Inflammatory macrophage treated with lipopolysaccharide for 4 hours (primary cell): Measurements from ENCODE around the gene ZNF280B.
A peak's percentile ranks its signal among the peaks of the same experiment; 100 is the strongest.
"Not testable (repeated sequence)": the region's sequence is repeated elsewhere in the genome, so short reads cannot be mapped to it uniquely, and the experiment has no call there.

Source experiments
- DNase-seq: peaks from one replicate; pipeline ENCODE4 v3.0.0-alpha.2; 2020

The ZNF280B gene

DNA sequence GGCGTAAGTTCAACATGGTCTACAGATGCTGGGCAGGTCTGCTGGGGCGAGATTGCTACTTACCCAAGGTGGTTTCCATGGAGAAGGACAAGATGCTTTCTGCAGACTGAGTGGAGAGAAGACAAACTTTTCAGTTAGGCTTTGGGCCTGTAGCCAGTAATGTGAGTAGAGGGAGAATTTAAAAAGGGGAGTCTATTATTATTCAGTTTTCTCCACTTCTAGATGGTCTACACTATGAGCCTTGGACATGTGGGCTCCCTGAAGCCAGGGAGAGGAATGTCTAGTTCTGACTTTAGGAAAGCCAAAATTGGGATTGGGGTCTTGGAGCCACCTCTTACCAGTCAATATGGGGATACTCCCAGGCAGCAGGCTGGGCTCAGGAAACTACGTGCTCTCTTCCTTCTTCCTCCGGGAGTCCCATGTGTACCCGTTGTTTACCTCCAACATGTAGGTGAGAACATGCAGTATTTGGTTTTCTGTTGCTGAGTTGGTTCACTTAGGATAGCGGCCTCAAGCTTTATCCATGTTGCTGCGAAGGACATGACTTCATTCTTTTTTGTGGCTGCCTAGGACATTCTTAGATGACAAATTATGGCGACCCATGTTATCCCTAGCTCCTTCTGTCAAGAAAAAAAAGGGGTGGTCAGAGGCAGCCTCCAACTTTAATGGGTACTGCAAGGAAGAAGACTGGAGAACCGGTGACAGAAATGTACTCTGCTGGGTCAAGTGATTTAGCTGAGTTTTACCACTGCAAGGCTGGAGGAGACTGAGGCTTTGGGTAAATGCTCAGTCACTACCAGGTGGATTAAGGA lies 26.3 kb upstream of the ZNF280B start:
- no peak for DNase-seq

DNA sequence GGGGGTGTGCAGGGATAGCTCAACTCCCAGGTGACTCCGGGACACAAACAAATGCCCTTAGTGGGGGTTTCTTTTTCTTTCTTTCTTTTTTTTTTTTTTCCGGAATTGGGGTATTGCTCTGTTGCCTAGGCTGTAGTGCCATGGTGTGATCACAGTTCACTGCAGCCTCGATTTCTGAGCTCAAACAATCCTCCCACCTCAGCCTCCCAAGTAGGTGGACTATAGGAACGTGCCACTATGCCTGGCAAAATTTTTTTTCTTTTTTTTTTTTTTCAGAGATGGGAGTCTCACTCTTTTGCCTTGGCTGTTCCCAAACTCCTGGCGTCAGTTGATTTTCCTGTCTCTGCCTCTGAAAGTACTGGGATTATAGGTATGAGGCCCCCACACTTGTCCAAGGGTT lies 25.3 kb upstream of the ZNF280B start:
- DNase-seq, result no peak

DNA sequence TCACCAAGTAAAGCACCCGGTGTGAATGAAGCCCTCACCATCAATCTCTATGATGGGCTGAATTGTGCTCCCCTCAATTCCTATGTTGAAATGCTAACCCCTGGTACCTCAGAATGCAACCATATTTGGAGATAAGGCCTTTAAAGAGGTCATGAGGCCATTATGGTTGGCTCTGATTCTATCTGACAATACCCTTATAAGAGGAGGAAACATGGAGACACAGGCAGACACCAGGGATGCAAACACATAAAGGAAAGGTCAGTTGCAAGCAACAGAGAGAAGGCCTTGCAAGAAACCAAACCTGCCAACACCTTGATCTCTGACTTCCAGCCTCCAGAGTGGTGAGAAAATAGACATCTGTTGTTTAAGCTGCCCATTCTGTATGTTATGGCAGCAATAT lies 24.9 kb upstream of the ZNF280B start:
- no peak for DNase-seq

DNA sequence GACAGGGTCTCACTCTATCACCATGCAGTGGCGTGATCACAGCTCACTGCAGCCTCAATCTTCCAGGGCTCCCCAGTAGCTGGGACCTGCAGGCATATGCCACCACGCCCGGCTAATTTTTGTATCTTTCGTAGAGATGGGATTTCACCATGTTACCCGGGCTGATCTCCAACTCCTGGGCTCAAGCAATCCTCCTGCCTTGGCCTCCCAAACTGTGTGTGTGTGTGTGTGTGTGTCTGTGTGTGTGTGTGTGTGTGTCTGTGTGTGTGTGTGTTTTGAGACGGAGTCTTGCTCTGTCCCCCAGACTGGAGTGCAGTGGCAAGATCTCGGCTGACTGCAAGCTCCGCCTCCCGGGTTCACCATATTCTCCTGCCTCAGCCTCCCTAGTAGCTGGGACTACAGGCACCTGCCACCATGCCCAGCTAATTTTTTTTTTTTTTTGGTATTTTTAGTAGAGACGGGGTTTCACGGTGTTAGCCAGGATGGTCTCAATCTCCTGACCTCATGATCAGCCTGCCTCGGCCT lies 24.1 kb upstream of the ZNF280B start:
- DNase-seq, result not testable (repeated sequence)

DNA sequence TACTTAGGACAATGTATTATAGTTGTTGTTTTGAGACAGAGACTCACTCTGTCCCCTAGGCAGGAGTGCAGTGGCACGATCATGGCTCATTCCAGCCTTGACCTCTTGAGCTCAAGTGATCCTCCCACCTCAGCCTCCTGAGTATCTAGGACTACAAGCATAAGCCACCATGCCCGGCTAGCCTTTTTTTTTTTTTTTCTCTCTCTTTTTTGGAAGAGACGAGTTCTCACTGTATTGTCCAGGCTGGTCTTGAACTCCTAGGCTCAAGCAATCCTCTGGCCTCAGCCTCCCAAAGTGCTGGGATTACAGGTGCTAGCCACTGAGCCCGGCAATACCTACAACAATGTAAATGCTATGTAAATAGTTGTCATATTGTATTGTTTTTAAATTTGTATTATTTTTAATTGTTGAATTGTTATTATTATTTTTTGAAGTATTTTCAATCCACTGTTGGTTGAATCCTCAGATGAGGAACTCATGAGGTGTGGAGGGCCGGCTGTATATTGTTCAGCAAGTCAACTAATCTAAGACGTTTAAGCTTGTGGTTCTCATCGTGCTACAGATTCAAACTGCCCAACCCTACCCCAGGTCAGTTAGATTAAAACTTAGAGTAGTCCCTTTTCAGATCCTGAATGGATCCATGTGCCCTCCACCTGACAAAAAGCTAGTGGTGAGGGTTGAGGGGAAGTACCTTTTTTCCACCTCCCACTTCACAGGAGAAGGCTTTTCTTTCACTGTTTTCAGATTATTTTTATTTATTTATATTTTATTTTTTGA lies 23.4 kb upstream of the ZNF280B start:
- no peak for DNase-seq

DNA sequence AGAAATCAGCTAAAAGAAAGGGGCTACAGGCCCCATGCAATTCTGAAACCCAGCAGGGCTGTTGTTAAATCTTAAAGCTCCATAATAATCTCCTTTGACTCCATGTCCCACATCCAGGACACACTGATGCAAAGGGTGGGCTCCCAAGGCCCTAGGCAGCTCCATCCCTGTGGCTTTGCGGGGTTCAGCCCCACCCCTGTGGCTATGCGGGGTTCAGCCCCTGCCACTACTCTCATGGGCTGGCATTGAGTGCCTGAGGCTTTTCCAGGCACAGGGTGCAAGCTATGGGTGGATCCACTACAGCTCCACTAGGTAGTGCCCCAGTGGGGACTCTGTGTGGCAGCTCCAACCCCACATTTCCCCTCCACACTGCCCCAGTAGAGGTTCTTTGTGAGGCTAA lies 20.2 kb upstream of the ZNF280B start:
- no peak for DNase-seq

DNA sequence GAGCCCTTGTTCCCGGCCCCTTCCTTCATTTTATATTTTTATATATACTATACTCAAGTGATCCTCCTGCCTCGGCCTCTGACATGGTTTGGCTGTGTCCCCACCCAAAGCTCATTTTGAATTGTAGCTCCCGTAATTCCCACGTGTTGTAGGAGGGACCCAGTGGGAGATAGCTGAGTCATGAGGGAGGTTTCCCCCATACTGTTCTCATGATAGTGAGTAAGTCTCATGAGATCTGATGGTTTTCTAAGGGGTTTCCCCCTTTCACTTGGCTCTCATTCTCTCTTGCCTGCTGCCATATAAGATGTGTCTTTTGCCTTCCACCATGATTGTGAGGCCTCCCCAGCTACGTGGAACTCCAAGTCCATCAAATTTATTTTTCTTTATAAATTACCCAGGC lies 18.8 kb upstream of the ZNF280B start:
- DNase-seq, result peak; percentile 34

DNA sequence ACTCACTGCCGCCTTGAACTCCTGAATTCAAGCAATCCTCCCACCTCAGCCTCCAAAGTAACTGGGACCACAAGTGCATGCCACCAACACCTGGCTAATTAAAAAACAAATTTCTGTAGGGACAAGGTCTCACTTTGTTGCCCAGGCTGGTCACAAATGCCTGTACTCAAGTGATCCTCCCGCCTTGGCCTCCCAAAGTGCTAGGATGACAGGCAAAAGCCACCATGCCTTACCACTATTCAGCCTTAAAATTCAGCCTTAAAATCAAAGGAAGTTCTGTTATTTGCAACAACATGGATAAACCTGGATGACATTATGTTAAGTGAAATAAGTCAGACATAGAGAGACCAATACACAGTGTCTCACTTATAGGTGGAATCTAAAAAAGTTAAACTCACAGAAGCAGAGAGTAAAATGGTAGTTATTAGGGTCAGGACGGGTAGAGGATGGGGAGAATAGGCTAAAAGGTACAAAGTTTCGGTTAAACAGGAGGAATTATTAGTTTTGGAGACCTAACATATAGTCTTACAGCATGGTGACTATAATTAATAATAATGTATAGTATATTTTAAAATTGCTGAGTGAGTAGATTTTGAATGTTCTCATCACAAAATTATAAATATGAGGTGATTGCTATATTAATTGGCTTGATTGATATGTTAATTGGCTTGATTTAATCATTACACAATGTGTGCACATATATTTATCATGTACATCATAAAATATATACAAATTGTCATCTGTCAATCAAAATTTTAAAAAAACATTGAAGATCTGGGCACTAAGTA lies 17.8 kb upstream of the ZNF280B start:
- DNase-seq, result no peak

DNA sequence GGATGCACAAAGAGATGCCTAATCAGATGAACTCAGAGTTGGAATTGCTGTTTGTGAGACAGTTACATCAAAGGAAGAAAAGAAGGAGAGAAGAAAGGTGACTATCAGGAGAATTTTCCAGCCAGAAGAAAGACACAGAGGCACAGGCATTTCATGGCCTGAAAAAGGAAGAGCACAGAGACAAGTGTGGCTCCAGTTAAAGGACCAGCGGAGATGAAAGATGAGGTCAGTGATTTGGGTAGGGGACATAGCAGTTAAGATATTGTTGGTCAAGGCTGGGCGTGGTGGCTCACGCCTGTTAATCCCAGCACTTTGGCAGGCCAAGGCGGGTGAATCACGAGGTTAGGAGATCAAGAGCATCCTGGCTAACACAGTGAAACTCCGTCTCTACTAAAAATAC lies 15.0 kb upstream of the ZNF280B start:
- DNase-seq, result no peak

DNA sequence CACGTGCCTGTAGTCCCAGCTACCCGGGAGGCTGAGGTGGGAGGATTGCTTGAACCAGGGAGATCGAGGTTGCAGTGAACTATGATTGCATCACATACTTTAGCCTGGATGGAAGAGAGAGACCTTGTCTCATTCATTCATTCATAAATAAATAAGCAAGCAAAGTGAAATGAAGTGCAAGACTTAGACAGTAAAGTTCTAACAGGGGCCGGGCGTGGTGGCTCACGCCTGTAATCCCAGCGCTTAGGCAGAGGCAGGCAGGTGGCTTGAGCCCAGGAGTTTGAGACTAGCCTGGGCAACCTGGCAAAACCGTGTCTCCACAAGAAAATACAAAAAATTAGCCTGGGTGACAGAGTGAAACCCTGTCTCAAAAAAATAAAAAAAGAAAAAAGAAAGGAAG lies 13.1 kb upstream of the ZNF280B start:
- no peak for DNase-seq

DNA sequence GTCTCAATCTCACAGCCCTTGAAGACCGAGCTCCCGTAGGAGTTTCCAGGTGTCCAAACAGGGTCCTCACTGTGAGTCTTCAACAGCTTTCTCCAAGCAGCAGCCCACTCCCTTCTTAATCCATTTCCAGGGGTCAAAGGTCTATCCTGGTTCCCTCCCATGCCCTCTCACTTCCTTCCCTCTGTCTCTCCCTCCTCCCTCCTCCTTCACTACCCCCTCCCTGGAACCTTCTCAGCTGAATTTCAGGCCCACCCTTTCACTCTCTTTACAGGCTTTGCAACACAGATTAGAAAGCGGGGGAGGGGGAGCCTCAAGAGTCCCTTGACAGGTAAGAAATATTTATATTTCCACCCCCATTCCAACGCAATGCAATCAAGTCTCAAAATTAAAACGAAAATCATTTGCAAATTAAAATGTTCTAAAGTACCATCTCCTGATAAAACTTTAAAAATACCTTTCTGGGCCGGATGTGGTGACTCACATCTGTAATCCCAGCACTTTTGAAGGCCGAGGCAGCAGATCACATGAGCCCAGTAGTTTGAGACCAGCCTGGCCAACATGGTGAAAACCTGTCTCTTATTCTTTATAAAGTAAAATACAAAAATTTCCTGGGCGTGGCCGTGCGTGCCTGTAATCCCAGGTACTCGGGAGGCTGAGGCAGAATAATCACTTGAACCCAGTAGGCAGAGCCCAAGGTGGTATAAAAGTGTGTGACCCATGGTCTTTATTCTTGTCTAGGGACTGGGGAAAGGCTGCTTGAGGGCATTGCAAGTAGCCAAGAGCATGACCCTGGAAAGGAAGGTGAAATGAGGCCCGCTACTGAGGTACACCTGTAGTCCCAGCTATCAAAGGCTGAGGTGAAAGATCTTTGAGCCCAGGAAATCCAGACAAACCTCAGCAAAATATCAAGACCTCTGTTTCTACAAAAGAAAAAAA lies 12.4 kb upstream of the ZNF280B start:
- no peak for DNase-seq

DNA sequence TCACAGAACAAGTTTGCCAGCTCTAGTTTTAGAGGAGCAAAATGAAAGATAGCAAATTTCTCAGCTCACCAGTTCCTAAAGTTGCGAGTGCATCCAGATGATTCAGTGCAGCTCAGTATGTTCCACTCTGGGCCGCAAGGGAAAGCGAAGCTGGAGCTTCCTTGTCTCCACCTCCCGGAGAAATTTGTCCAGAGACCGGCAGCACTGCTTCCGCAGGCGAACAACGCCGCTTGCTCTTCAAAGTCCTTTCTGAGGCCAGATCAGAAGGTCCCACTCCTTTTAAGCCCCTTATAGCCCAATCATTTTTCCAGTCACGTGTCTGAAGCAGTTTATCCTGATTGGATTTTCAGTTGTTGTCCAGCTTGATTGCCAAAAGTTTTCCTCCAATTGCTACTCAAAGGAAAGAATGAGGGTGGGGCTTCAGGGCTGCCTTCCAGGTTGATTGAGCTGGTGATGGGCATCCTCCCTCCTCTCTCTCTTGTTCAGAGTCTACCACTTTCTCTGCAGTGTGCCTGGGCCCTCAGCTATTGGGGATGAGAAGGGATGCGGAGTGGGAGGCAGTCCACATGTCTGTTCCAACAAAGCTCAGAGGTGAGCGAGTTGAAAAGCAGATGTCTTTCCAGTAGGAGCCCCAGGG lies 11.6 kb upstream of the ZNF280B start, which contains the start of gene ZNF280A:
ZNF280A (minus strand) TSS at position 251 of the 637 bp plus-strand sequence. CDS start 4,640 bp downstream, outside the sequence.
- DNase-seq, result no peak

DNA sequence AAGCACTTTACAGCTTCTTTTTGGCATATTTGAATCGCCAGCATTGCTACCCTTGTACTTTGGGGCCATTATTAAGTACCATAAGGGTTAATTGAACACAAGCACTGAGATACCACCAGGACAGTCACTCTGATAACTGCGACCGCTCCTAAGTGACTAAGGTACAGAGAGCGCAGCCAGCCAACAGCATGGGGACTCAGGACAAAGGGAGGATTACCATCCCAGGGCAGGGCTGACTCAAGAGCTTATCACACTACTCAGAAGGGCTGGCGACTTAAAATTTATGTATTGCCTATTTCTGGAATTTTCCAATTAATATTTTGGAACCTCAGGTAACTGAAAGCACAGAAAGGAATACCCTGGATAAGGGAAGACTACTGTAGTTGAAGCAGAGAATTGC lies 11.0 kb upstream of the ZNF280B start:
- DNase-seq, result no peak

DNA sequence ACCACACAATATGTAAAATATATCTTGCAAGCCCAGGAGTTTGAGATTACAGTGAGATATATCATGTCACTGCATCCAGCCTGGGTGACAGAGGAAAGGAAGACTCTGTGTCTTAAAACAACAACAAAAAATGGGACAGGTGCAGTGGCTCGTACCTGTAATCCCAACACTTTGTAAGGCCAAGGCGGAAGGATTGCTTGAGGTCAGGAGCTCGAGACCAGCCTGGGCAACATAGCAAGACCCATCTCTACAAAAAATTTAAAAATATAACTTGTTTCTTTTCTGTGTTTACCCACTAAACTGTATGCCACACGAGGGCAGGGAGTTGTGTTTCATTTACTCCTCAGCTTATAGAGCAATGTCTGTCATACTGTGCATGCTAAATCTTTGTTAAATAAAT lies 8.4 kb upstream of the ZNF280B start:
- DNase-seq, result no peak

DNA sequence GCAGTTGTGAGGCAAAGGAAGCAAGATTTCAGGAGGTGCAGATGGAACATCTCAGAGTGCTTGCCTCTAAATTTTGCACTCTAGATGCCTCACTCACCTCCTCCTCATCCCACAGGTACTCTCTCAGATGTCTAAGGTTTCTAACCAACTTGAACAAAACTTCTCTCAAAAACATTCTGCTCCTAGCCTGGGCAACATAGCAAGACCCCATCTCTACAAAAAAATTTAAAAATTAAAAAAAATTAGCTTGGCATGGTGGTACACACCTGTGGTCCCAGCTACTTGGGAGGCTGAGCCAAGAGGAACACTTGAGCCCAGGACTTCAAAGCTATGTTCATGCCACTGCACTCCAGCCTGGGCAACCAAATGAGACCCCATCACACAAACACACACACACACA lies 7.3 kb upstream of the ZNF280B start:
- no peak for DNase-seq

DNA sequence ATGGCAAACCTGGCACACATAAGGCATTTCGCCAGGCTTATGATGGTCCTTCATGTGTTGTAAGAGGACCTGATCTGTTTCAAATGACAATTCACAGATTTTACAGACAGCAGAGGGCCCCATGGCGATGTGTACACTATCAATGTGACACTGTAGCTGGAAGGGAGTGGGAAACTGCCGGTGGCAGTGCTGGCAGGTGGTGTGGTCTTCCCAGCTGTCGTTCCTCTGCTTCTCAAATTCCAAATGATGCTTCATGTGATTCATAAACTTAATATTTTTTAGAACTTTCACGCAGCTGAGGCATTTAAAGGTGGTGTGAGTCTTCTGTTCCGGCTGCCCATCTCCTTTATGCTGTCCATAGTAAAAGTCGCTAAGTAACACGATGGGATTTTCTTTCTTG lies 5.9 kb upstream of the ZNF280B start:
- DNase-seq, result not testable (repeated sequence)

DNA sequence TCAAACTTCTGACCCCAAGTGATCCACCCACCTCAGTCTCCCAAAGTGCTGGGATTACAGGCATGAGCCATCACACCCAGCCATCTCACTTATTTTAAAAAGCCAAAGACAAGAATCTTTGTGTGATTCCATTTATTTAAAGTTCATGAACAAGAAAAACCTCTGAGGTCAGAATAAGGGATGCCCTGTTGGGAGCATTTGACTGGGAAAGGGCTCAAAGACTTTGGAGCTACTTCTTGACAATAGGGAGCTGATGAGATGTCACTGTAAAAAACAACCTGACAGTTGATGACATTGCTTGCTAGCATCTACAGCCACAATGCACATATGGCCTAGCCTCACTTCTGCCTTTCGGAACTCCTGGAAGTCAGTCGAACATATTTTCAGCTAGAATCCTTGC lies 5.1 kb upstream of the ZNF280B start:
- no peak for DNase-seq

DNA sequence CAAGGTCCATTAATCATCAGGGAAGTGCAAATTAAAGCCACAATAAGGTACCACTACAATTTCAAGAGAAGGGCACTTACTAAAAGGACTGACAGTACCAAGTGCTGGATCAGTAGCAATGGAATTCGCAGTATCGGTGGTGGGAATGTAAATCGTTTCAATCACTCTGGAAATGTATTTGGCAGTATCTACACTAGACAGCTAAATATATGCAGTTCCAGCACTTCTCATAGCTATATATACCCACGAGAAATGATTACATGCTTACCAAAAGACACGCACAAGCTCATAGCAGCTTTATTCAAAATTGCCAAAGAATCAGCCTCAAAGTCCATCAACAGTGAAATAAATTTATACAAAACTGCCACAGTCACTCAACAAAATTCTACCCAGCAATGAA lies 4.4 kb upstream of the ZNF280B start:
- no peak for DNase-seq

DNA sequence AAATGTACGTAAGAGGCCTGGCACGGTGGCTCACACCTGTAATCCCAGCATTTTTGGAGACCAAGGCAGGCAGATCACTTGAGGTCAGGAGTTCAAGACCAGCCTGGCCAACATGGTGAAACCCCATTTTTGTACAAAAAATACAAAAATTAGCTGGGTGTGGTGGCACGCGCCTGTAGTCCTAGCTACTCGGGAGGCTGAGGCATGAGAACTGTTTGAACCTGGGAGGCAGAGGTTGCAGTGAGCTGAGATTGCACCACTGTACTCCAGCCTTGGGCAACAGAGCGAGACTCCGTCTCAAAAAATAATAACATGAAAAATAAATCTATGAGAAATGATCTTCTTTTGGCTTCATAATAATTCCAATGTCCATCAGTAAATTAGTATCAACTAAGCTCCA lies 2.3 kb upstream of the ZNF280B start:
- not testable (repeated sequence) for DNase-seq

DNA sequence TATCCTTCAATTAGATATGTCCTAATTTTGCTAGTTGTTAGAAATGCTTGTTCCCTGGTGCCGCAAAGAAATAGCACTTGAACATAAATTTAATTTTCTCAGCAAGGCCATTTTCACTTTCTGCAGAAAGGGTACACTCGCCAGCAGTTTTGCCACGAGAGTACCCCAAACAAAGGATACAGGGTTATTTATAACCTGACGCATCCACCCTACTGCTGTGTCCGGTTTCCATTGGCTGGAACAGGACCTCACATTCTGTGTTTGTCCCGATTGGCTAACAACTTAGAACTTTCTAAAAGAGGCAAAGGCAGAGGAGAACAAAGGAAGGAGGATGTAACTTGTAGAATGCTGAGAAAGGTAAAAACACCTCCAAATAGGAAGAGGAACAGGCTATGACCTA lies 1.4 kb upstream of the ZNF280B start:
- DNase-seq, result not testable (repeated sequence)

DNA sequence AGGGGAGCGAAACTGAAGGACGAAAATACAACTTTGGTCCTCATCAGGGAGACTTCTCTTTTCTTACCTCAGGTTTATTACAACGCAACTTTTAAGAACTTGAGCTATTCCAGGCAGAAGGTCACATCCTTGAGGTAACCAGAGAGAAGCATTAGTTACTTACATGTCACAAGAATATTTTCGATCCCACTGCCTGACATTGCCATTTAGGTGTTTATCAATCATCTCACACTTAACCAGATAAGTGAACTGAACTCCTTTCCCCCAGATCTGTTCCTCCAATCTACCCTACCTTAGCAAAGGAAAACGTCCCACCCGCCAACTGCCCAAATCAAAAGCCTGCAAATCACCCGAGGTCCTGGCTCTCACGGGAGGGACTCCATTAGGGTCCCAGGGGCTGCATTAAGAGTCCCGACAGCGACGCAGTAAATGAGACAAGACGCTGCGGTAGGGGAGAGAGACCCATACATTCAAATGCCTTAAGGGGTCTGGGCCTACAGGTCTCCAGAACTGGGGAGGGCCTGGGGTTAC lies 734 bp downstream of the ZNF280B start:
- no peak for DNase-seq
